ACC112 (cell line): ENCODE measurements around the gene MX1.
A peak's percentile ranks its signal among the peaks of the same experiment; 100 is the strongest.

Experiments
- H2AFZ ChIP-seq: fragments of 200-600 bp; sonication (generic); one replicate; pipeline ENCODE4 v1.6.0; 2017; ENCODE audit warnings: antibody characterized with exemption, low read length; ENCODE audit not compliant: unreplicated experiment
- H3K27ac ChIP-seq: fragments of 200-600 bp; sonication (generic); 2 replicates; pipeline ENCODE4 v1.5.1; 2014; ENCODE audit warnings: low read depth, mild to moderate bottlenecking, antibody characterized with exemption, low read length, moderate library complexity
- H3K27me3 ChIP-seq: fragments of 200-600 bp; sonication (generic); 2 replicates; pipeline ENCODE4 v1.6.1; 2014; ENCODE audit warnings: mild to moderate bottlenecking, antibody characterized with exemption, low read length, moderate library complexity, mixed read lengths; ENCODE audit not compliant: insufficient read depth
- H3K36me3 ChIP-seq: fragments of 200-600 bp; sonication (generic); 2 replicates; pipeline ENCODE4 v1.6.1; 2016; ENCODE audit warnings: mild to moderate bottlenecking, antibody characterized with exemption, low read length, moderate library complexity, mixed read lengths; ENCODE audit not compliant: insufficient read depth
- H3K4me1 ChIP-seq: fragments of 200-600 bp; sonication (generic); one replicate; pipeline ENCODE4 v1.6.1; 2016; ENCODE audit warnings: low read length, mixed read lengths; ENCODE audit not compliant: insufficient read depth, unreplicated experiment, control insufficient read depth
- H3K4me3 ChIP-seq: fragments of 200-600 bp; sonication (generic); 2 replicates; pipeline ENCODE4 v1.5.1; 2014; ENCODE audit warnings: mild to moderate bottlenecking, low read depth, low read length
- H3K79me2 ChIP-seq: fragments of 200-600 bp; sonication (generic); one replicate; pipeline ENCODE4 v1.6.0; 2016; ENCODE audit warnings: low read length; ENCODE audit not compliant: control insufficient read depth, unreplicated experiment, insufficient read depth

MX1 gene

DNA sequence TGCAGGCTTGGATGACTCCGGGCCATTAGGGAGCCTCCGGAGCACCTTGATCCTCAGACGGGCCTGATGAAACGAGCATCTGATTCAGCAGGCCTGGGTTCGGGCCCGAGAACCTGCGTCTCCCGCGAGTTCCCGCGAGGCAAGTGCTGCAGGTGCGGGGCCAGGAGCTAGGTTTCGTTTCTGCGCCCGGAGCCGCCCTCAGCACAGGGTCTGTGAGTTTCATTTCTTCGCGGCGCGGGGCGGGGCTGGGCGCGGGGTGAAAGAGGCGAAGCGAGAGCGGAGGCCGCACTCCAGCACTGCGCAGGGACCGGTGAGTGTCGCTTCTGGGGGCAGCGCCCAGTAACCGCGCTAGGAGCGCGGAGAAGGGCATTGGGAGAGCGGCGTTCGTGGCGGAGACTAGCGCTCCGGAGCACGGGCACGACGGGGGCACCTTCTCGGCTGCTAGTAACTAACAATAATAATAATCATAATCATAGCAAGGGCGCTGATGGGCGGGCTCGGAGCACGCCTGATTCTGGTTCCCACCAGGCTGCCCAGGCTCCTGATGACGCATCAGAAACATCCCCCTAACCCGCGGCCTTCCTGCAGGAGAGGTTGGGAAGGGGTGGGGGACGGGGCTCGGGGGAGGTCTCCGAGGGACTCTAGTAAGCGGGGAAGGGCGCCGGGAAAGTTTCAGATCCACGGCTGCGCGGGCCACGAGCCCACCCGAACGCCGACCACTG is at the start of gene MX1:
Gene MX1, plus strand, starts transcription at position 286 of the 722 bp plus-strand sequence. CDS start 5,832 bp downstream, outside the sequence.
- peak within 1 kb of the TSS; percentile 82 for H3K27ac ChIP-seq
- H3K4me3 ChIP-seq: peak within 1 kb of the TSS; percentile 81
- peaks cover 41% of the 10 kb centered on the region for H3K4me1 ChIP-seq
- H2AFZ ChIP-seq: peak within 1 kb of the TSS; percentile 89
- no peaks in the 10 kb centered on the region for H3K27me3 ChIP-seq
- H3K79me2 ChIP-seq: peaks cover 60% of the 10 kb centered on the region
- peaks cover 38% of the 10 kb centered on the region for H3K36me3 ChIP-seq

DNA sequence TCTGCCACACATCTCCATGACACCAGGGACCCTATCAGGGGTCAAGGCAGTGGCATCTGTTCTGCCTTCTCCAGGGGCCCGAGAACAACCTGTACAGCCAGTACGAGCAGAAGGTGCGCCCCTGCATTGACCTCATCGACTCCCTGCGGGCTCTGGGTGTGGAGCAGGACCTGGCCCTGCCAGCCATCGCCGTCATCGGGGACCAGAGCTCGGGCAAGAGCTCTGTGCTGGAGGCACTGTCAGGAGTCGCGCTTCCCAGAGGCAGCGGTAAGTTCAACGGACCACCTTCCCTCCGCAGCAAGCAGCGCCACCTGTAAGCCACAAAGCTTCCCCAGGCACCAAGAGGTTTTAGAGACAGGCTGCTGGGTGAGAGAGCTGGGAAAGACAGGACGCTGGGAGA is 48.3 kb upstream of the MX1 start:
- Histone ChIP-seq H3K36me3 (peaks cover 44% of the 10 kb centered on the region), H3K27me3 (no peaks in the 10 kb centered on the region), H3K79me2 (peaks cover 30% of the 10 kb centered on the region), H3K27ac (no peak overlapping the region), H2AFZ (no peak overlapping the region), H3K4me3 (no peak overlapping the region), H3K4me1 (no peaks in the 10 kb centered on the region)

GRCh38 chr21:41378849-41379248 is 47.2 kb upstream of the MX1 start:
- Histone ChIP-seq H2AFZ (no peak overlapping the region), H3K27ac (no peak overlapping the region), H3K4me1 (no peaks in the 10 kb centered on the region), H3K36me3 (peaks cover 54% of the 10 kb centered on the region), H3K27me3 (no peaks in the 10 kb centered on the region), H3K79me2 (peaks cover 21% of the 10 kb centered on the region), H3K4me3 (no peak overlapping the region)

GRCh38 chr21:41379901-41380300 is 46.1 kb upstream of the MX1 start:
- Histone ChIP-seq H3K4me3 (no peak overlapping the region), H3K27me3 (no peaks in the 10 kb centered on the region), H2AFZ (no peak overlapping the region), H3K36me3 (peaks cover 60% of the 10 kb centered on the region), H3K79me2 (peaks cover 11% of the 10 kb centered on the region), H3K27ac (no peak overlapping the region), H3K4me1 (no peaks in the 10 kb centered on the region)

- Histone ChIP-seq H3K4me1 (no peaks in the 10 kb centered on the region), H3K27ac (no peak overlapping the region), H3K4me3 (no peak overlapping the region), H3K79me2 (no peaks in the 10 kb centered on the region), H2AFZ (no peak overlapping the region), H3K27me3 (no peaks in the 10 kb centered on the region), H3K36me3 (peaks cover 65% of the 10 kb centered on the region)
These were observed 44.3 kb upstream of the MX1 start for GRCh38 chr21:41381731-41382130.

DNA sequence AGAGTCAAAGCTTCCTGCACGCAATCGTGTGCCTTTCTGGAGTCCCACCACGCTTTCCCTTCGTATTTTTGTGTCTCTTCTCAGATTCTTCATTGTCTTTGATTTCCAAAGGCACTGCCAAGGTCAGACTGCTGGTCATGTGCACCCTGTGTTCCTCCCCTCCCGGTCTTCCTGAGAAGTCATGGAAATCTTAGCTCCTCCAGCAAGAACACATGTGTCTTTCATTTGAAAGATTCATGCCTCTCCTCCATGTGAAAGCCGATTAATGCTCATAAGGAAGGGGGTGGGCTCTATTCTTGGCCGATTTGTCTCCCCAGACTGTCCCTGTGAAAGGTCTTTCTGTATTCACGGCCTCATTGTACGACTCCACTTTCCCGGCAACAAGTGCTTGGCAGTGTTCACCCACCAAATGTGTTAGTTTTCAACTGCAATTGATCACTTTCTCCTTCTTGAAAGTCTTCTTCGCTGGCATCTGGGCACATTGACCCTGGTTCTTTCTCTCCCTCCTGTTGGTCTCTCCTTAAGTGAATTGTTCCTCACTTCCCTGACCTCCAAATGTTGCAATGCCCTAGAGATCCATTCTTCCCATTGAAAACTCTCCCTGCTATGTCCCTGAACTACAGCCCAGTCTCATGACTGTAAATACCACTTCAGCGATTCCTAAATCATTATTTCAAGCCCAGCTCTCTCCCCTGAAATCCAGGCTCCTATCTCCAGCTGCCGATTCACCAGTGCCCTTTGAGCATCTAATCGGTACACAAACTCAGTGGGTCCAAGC is 38.8 kb upstream of the MX1 start:
- peaks cover 49% of the 10 kb centered on the region for H3K36me3 ChIP-seq
- no peak overlapping the region for H3K27ac ChIP-seq
- no peak overlapping the region for H2AFZ ChIP-seq
- no peaks in the 10 kb centered on the region for H3K79me2 ChIP-seq
- no peak overlapping the region for H3K4me3 ChIP-seq
- no peaks in the 10 kb centered on the region for H3K4me1 ChIP-seq
- no peaks in the 10 kb centered on the region for H3K27me3 ChIP-seq

- Histone ChIP-seq H3K27ac (no peak overlapping the region), H2AFZ (no peak overlapping the region), H3K4me1 (no peaks in the 10 kb centered on the region), H3K79me2 (no peaks in the 10 kb centered on the region), H3K4me3 (no peak overlapping the region), H3K36me3 (peaks cover 43% of the 10 kb centered on the region), H3K27me3 (no peaks in the 10 kb centered on the region)
These were observed 38.2 kb upstream of the MX1 start for GRCh38 chr21:41387824-41388223.

DNA sequence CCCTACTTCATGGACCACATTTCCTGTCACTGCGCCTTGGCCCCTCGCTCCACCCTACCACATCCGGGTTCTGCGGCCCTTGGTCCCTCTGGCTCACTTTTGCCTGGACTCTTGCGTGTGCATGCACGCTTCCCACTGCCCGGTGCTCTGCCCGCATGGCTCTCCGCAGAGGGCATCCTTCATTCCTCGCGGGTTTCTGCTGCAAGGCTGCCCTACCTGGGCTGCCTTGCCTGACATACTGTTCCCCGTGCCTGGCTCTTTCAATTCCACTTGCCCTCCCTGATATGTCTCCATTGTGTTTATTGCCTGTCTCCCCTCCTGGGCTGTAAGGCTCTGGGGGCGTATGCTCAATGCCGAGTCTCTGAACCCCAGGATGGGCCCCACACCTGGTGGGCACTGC is 37.8 kb upstream of the MX1 start:
- Histone ChIP-seq H3K27ac (no peak overlapping the region), H3K27me3 (no peaks in the 10 kb centered on the region), H2AFZ (no peak overlapping the region), H3K79me2 (no peaks in the 10 kb centered on the region), H3K36me3 (peaks cover 40% of the 10 kb centered on the region), H3K4me1 (no peaks in the 10 kb centered on the region), H3K4me3 (no peak overlapping the region)

GRCh38 chr21:41390043-41390639 is 35.9 kb upstream of the MX1 start:
- Histone ChIP-seq H3K4me3 (no peak overlapping the region), H3K27ac (no peak overlapping the region), H2AFZ (no peak overlapping the region), H3K79me2 (no peaks in the 10 kb centered on the region), H3K36me3 (peaks cover 26% of the 10 kb centered on the region), H3K27me3 (no peaks in the 10 kb centered on the region), H3K4me1 (no peaks in the 10 kb centered on the region)

DNA sequence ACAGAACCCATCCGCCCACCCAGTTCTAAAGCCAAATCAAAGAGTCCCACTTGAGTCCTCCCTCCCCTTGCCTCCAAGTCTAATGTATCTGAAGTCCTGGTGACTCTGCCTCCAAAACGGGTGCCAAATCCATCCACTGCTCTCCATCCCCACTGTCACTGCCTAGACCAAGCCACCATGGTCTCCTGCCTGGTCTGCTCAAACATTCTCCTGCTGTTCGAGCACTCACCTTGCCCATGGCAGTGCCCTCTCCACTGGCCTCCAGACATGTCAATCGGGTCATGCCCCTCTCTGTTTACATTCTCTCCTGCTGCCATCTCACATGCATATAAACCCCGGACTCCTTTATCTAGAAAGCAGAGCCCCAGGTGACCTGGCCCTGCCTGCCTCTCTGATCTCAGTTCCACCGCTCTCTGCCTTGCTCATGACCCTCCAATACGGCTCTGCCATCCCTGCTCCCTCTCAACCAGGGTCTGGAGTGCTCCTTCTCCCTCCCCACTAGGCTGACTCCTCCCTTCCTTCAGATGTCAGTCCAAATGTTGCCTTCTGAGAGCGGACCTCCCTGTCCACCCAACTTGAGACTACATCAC is 32.1 kb upstream of the MX1 start:
- Histone ChIP-seq H3K27me3 (no peaks in the 10 kb centered on the region), H3K36me3 (peaks cover 35% of the 10 kb centered on the region), H3K4me1 (no peaks in the 10 kb centered on the region), H2AFZ (no peak overlapping the region), H3K4me3 (no peak overlapping the region), H3K79me2 (no peaks in the 10 kb centered on the region), H3K27ac (no peak overlapping the region)
